ENCODE measurements around the gene CCDC157.

The CCDC157 gene

GRCh38 chr22:30356449-30357235 lies at the start of gene CCDC157, which contains the start of gene SF3A1:
CCDC157 (plus strand) TSS chr22:30357007; CDS start chr22:30366001, 8,994 bp downstream.
SF3A1 (minus strand) TSS chr22:30356894; CDS start chr22:30356792, 102 bp downstream.
- peak; percentile 86 for DNase-seq

GRCh38 chr22:30307041-30307574 lies 49.7 kb upstream of the CCDC157 start:
- DNase-seq: no peak

- DNase-seq: no peak
These were observed 48.7 kb upstream of the CCDC157 start for GRCh38 chr22:30308093-30308492.

- DNase-seq: peak; percentile 43
These were observed 48.1 kb upstream of the CCDC157 start for GRCh38 chr22:30308518-30309230.

- DNase-seq: no peak
These were observed 46.7 kb upstream of the CCDC157 start for GRCh38 chr22:30309951-30310741.

GRCh38 chr22:30310881-30311771 lies 45.7 kb upstream of the CCDC157 start:
- no peak for DNase-seq

- DNase-seq: no peak
These were observed 44.8 kb upstream of the CCDC157 start for GRCh38 chr22:30312053-30312452.

- DNase-seq: no peak
These were observed 43.1 kb upstream of the CCDC157 start for GRCh38 chr22:30313527-30314363.

GRCh38 chr22:30314915-30315314 lies 41.9 kb upstream of the CCDC157 start:
- DNase-seq: peak; percentile 61

GRCh38 chr22:30315962-30316576 lies 40.7 kb upstream of the CCDC157 start:
- no peak for DNase-seq

- no peak for DNase-seq
These were observed 39.0 kb upstream of the CCDC157 start for GRCh38 chr22:30317778-30318177.

- DNase-seq: no peak
These were observed 37.9 kb upstream of the CCDC157 start for GRCh38 chr22:30318799-30319419.

GRCh38 chr22:30320021-30320556 lies 36.7 kb upstream of the CCDC157 start:
- no peak for DNase-seq

GRCh38 chr22:30321461-30321860 lies 35.3 kb upstream of the CCDC157 start:
- DNase-seq: no peak

GRCh38 chr22:30323246-30323645 lies 33.6 kb upstream of the CCDC157 start:
- DNase-seq: no peak

- DNase-seq: peak; percentile 34
These were observed 32.6 kb upstream of the CCDC157 start for GRCh38 chr22:30324014-30324730.

GRCh38 chr22:30325065-30325720 lies 31.6 kb upstream of the CCDC157 start:
- no peak for DNase-seq

- DNase-seq: no peak
These were observed 31.0 kb upstream of the CCDC157 start for GRCh38 chr22:30325724-30326254.
